Stimulated activated naive CD8-positive, alpha-beta T cell treated with anti-CD3 and anti-CD28 coated beads, Interleukin-15, Interleukin-2, amounts not matched to agents 100 ng/mL and 50 ng/mL, for 24 hours (primary cell): ENCODE measurements around the gene NFATC3.
A peak's percentile ranks its signal among the peaks of the same experiment; 100 is the strongest.

Source experiments
- H3K27ac Mint-ChIP-seq: one replicate; pipeline ENCODE4 v1.8.0; 2021; ENCODE audit warnings: mild to moderate bottlenecking, mixed read lengths
- H3K27me3 Mint-ChIP-seq: one replicate; pipeline ENCODE4 v1.8.0; 2021; ENCODE audit warnings: mixed read lengths
- H3K36me3 Mint-ChIP-seq: one replicate; pipeline ENCODE4 v1.8.0; 2021; ENCODE audit warnings: low read depth, mixed read lengths
- H3K4me1 Mint-ChIP-seq: one replicate; pipeline ENCODE4 v1.8.0; 2021; ENCODE audit warnings: low read depth, mixed read lengths
- H3K4me3 Mint-ChIP-seq: one replicate; pipeline ENCODE4 v1.8.0; 2021; ENCODE audit warnings: mild to moderate bottlenecking, mixed read lengths
- H3K9me3 Mint-ChIP-seq: one replicate; pipeline ENCODE4 v1.8.0; 2021; ENCODE audit warnings: mixed read lengths

The NFATC3 gene

GRCh38 chr16:68238029-68238345 is 152.8 kb downstream of the NFATC3 start:
- Mint-ChIP-seq H3K27ac (peak overlapping the region; percentile 94), H3K9me3 (no peaks in the 10 kb centered on the region), H3K27me3 (no peaks in the 10 kb centered on the region), H3K36me3 (no peaks in the 10 kb centered on the region), H3K4me3 (peak overlapping the region; percentile 85), H3K4me1 (peaks cover 36% of the 10 kb centered on the region)

GRCh38 chr16:68242085-68242484 is 156.9 kb downstream of the NFATC3 start:
- H3K27ac Mint-ChIP-seq = no peak overlapping the region
- H3K36me3 Mint-ChIP-seq = no peaks in the 10 kb centered on the region
- no peaks in the 10 kb centered on the region for H3K27me3 Mint-ChIP-seq
- H3K9me3 Mint-ChIP-seq = no peaks in the 10 kb centered on the region
- H3K4me1 Mint-ChIP-seq = peaks cover 42% of the 10 kb centered on the region
- H3K4me3 Mint-ChIP-seq = no peak overlapping the region

- Mint-ChIP-seq H3K27ac (no peak overlapping the region), H3K36me3 (no peaks in the 10 kb centered on the region), H3K4me1 (peaks cover 42% of the 10 kb centered on the region), H3K4me3 (no peak overlapping the region), H3K9me3 (no peaks in the 10 kb centered on the region), H3K27me3 (no peaks in the 10 kb centered on the region)
These were observed 158.0 kb downstream of the NFATC3 start for GRCh38 chr16:68242926-68243858.

- H3K4me3 Mint-ChIP-seq = peak overlapping the region; percentile 95
- H3K4me1 Mint-ChIP-seq = peaks cover 32% of the 10 kb centered on the region
- no peaks in the 10 kb centered on the region for H3K27me3 Mint-ChIP-seq
- H3K36me3 Mint-ChIP-seq = no peaks in the 10 kb centered on the region
- H3K9me3 Mint-ChIP-seq = no peaks in the 10 kb centered on the region
- no peak overlapping the region for H3K27ac Mint-ChIP-seq
These were observed 159.3 kb downstream of the NFATC3 start for GRCh38 chr16:68244481-68244902.

- Mint-ChIP-seq H3K9me3 (no peaks in the 10 kb centered on the region), H3K4me3 (peak within 1 kb of the TSS; percentile 95), H3K27ac (peak within 1 kb of the TSS; percentile 85), H3K27me3 (no peaks in the 10 kb centered on the region), H3K36me3 (no peaks in the 10 kb centered on the region), H3K4me1 (peaks cover 27% of the 10 kb centered on the region)
These were observed 160.0 kb downstream of the NFATC3 start, which contains the start of gene PLA2G15 for GRCh38 chr16:68244903-68245853. TSS of gene PLA2G15 (plus strand) at chr16:68245373. CDS start at chr16:68245427, 54 bp downstream.

- Mint-ChIP-seq H3K9me3 (no peaks in the 10 kb centered on the region), H3K27ac (peak overlapping the region; percentile 80), H3K4me3 (peak overlapping the region; percentile 95), H3K36me3 (peaks cover 4% of the 10 kb centered on the region), H3K4me1 (peaks cover 27% of the 10 kb centered on the region), H3K27me3 (no peaks in the 10 kb centered on the region)
These were observed 161.0 kb downstream of the NFATC3 start for GRCh38 chr16:68246121-68246520.

- Mint-ChIP-seq H3K4me3 (peak overlapping the region; percentile 95), H3K9me3 (no peaks in the 10 kb centered on the region), H3K27ac (no peak overlapping the region), H3K36me3 (peaks cover 5% of the 10 kb centered on the region), H3K27me3 (no peaks in the 10 kb centered on the region), H3K4me1 (peaks cover 27% of the 10 kb centered on the region)
These were observed 161.5 kb downstream of the NFATC3 start for GRCh38 chr16:68246666-68247065.

- no peaks in the 10 kb centered on the region for H3K9me3 Mint-ChIP-seq
- no peak overlapping the region for H3K4me3 Mint-ChIP-seq
- peaks cover 31% of the 10 kb centered on the region for H3K4me1 Mint-ChIP-seq
- no peak overlapping the region for H3K27ac Mint-ChIP-seq
- no peaks in the 10 kb centered on the region for H3K27me3 Mint-ChIP-seq
- peaks cover 9% of the 10 kb centered on the region for H3K36me3 Mint-ChIP-seq
These were observed 162.2 kb downstream of the NFATC3 start for GRCh38 chr16:68247400-68247799.

- Mint-ChIP-seq H3K27me3 (no peaks in the 10 kb centered on the region), H3K4me1 (peaks cover 31% of the 10 kb centered on the region), H3K9me3 (no peaks in the 10 kb centered on the region), H3K27ac (no peak overlapping the region), H3K4me3 (no peak overlapping the region), H3K36me3 (peaks cover 9% of the 10 kb centered on the region)
These were observed 162.8 kb downstream of the NFATC3 start for GRCh38 chr16:68247932-68248331.

- H3K4me3 Mint-ChIP-seq = no peak overlapping the region
- no peaks in the 10 kb centered on the region for H3K9me3 Mint-ChIP-seq
- no peaks in the 10 kb centered on the region for H3K27me3 Mint-ChIP-seq
- H3K4me1 Mint-ChIP-seq = peaks cover 28% of the 10 kb centered on the region
- H3K27ac Mint-ChIP-seq = no peak overlapping the region
- H3K36me3 Mint-ChIP-seq = peaks cover 9% of the 10 kb centered on the region
These were observed 164.2 kb downstream of the NFATC3 start for GRCh38 chr16:68249371-68249770.

- H3K4me3 Mint-ChIP-seq = no peak overlapping the region
- peaks cover 9% of the 10 kb centered on the region for H3K36me3 Mint-ChIP-seq
- H3K9me3 Mint-ChIP-seq = no peaks in the 10 kb centered on the region
- H3K27me3 Mint-ChIP-seq = no peaks in the 10 kb centered on the region
- H3K27ac Mint-ChIP-seq = no peak overlapping the region
- H3K4me1 Mint-ChIP-seq = peaks cover 16% of the 10 kb centered on the region
These were observed 165.8 kb downstream of the NFATC3 start for GRCh38 chr16:68250951-68251350.

- H3K4me3 Mint-ChIP-seq = no peak overlapping the region
- no peaks in the 10 kb centered on the region for H3K27me3 Mint-ChIP-seq
- no peak overlapping the region for H3K27ac Mint-ChIP-seq
- no peaks in the 10 kb centered on the region for H3K9me3 Mint-ChIP-seq
- peaks cover 9% of the 10 kb centered on the region for H3K36me3 Mint-ChIP-seq
- peaks cover 10% of the 10 kb centered on the region for H3K4me1 Mint-ChIP-seq
These were observed 166.7 kb downstream of the NFATC3 start for GRCh38 chr16:68251832-68252231.

- H3K9me3 Mint-ChIP-seq = no peaks in the 10 kb centered on the region
- H3K36me3 Mint-ChIP-seq = peaks cover 9% of the 10 kb centered on the region
- peaks cover 8% of the 10 kb centered on the region for H3K4me1 Mint-ChIP-seq
- H3K4me3 Mint-ChIP-seq = no peak overlapping the region
- H3K27me3 Mint-ChIP-seq = no peaks in the 10 kb centered on the region
- no peak overlapping the region for H3K27ac Mint-ChIP-seq
These were observed 167.2 kb downstream of the NFATC3 start for GRCh38 chr16:68252383-68252782.

- H3K4me1 Mint-ChIP-seq = peaks cover 9% of the 10 kb centered on the region
- no peak overlapping the region for H3K4me3 Mint-ChIP-seq
- peaks cover 16% of the 10 kb centered on the region for H3K36me3 Mint-ChIP-seq
- H3K27ac Mint-ChIP-seq = no peak overlapping the region
- no peaks in the 10 kb centered on the region for H3K27me3 Mint-ChIP-seq
- H3K9me3 Mint-ChIP-seq = no peaks in the 10 kb centered on the region
These were observed 168.6 kb downstream of the NFATC3 start for GRCh38 chr16:68253721-68254120.

GRCh38 chr16:68255712-68256111 is 170.5 kb downstream of the NFATC3 start:
- Mint-ChIP-seq H3K27me3 (no peaks in the 10 kb centered on the region), H3K27ac (no peak overlapping the region), H3K9me3 (no peaks in the 10 kb centered on the region), H3K36me3 (peaks cover 18% of the 10 kb centered on the region), H3K4me3 (no peak overlapping the region), H3K4me1 (peaks cover 9% of the 10 kb centered on the region)
